WTC11 (cell line): Measurements from ENCODE around the gene PTPRT. TPM values are rescaled to one million over a fixed set of nuclear protein-coding genes. Genes with fewer than 3 reads are reported as not detected.

Experiments
- ATAC-seq: fragments of 200-7000 bp; cut with Tn5 transposase; 2 replicates; pipeline ENCODE4 v1.10.0; 2021; ENCODE audit warnings: mild to moderate bottlenecking, moderate library complexity
- CTCF ChIA-PET: fragments of 300-600 bp; sonication (Branson Sonifier 250); formaldehyde crosslinking; loops from one replicate; lab custom pipeline; 2021; ENCODE audit warnings: antibody characterized with exemption; lab: Charles Lee
- POLR2A ChIA-PET: fragments of 350-600 bp; sonication (Branson Sonifier 250); formaldehyde crosslinking; loops from one replicate; lab custom pipeline; 2021; ENCODE audit warnings: antibody characterized with exemption; lab: Charles Lee
- DNase-seq: peaks from one replicate; pipeline ENCODE4 v3.0.0; 2021; ENCODE audit warnings: low spot score
- H3K27ac Mint-ChIP-seq: 2 replicates; pipeline ENCODE4 v1.8.0; 2021; ENCODE audit warnings: mixed read lengths
- H3K27me3 Mint-ChIP-seq: 2 replicates; pipeline ENCODE4 v1.8.0; 2021; ENCODE audit warnings: low read depth, mild to moderate bottlenecking, moderate library complexity, mixed read lengths
- H3K36me3 Mint-ChIP-seq: 2 replicates; pipeline ENCODE4 v1.8.0; 2021; ENCODE audit warnings: mixed read lengths
- H3K4me1 Mint-ChIP-seq: 2 replicates; pipeline ENCODE4 v1.8.0; 2022; ENCODE audit warnings: mixed read lengths
- H3K4me3 Mint-ChIP-seq: 2 replicates; pipeline ENCODE4 v1.8.0; 2021; ENCODE audit warnings: mild to moderate bottlenecking, moderate library complexity, mixed read lengths
- H3K9me3 Mint-ChIP-seq: 2 replicates; pipeline ENCODE4 v1.8.0; 2021; ENCODE audit warnings: mixed read lengths
- CREM ChIP-seq: sonication (generic); formaldehyde crosslinking; IDR thresholded peaks from 2 replicates; pipeline ENCODE4 v1.8.1; 2022; ENCODE audit warnings: mild to moderate bottlenecking, missing genetic modification reagents, moderate library complexity
- ESRRA ChIP-seq: sonication (generic); formaldehyde crosslinking; IDR thresholded peaks from 2 replicates; pipeline ENCODE4 v1.8.1; 2022; ENCODE audit warnings: mild to moderate bottlenecking, missing genetic modification reagents, borderline replicate concordance
- GRHL2 ChIP-seq: fragments of 250-450 bp; sonication (Bioruptor Pico); IDR thresholded peaks from 2 replicates; pipeline ENCODE4 v1.8.0; 2022; ENCODE audit warnings: mild to moderate bottlenecking, moderate library complexity; ENCODE audit not compliant: insufficient replicate concordance, severe bottlenecking
- NFATC4 ChIP-seq: fragments of 250-450 bp; sonication (Bioruptor Pico); IDR thresholded peaks from 2 replicates; pipeline ENCODE4 v1.9.0; 2021; ENCODE audit warnings: mild to moderate bottlenecking
- RORB ChIP-seq: fragments of 250-450 bp; sonication (Bioruptor Pico); IDR thresholded peaks from 2 replicates; pipeline ENCODE4 v1.9.0; 2021; ENCODE audit warnings: mild to moderate bottlenecking
- SMAD3 ChIP-seq: sonication (generic); formaldehyde crosslinking; IDR thresholded peaks from 2 replicates; pipeline ENCODE4 v1.8.0; 2022; ENCODE audit warnings: missing genetic modification reagents, mild to moderate bottlenecking, borderline replicate concordance
- SMAD4 ChIP-seq: sonication (generic); formaldehyde crosslinking; IDR thresholded peaks from 2 replicates; pipeline ENCODE4 v1.8.0; 2022; ENCODE audit warnings: mild to moderate bottlenecking, missing genetic modification reagents
- ZNF138 ChIP-seq: sonication (generic); formaldehyde crosslinking; conservative IDR thresholded peaks from 2 replicates; pipeline ENCODE4 v1.8.1; 2022; ENCODE audit warnings: mild to moderate bottlenecking, moderate library complexity, missing genetic modification reagents
- total RNA-seq: library from RNA; stranded (reverse); gene quantifications from 3 replicates; pipeline ENCODE4 v1.2.3, GENCODE V29; 2021
- TF ChIP-seq, protein P1 (sequence below): fragments of 250-450 bp; sonication (Bioruptor Pico); IDR thresholded peaks from 2 replicates; pipeline ENCODE4 v1.9.0; 2021; ENCODE audit warnings: mild to moderate bottlenecking
- TF ChIP-seq, protein P2 (sequence below): sonication (generic); formaldehyde crosslinking; IDR thresholded peaks from 2 replicates; pipeline ENCODE4 v1.8.0; 2023; ENCODE audit warnings: missing genetic modification reagents
- TF ChIP-seq, protein P3 (sequence below): sonication (generic); formaldehyde crosslinking; IDR thresholded peaks from 2 replicates; pipeline ENCODE4 v1.8.0; 2022; ENCODE audit warnings: mild to moderate bottlenecking, missing genetic modification reagents
- TF ChIP-seq, protein P4 (sequence below): fragments of 250-450 bp; sonication (Bioruptor Pico); IDR thresholded peaks from 2 replicates; pipeline ENCODE4 v1.9.0; 2021; ENCODE audit warnings: moderate library complexity, mild to moderate bottlenecking, inconsistent platforms, borderline replicate concordance
- TF ChIP-seq, protein P5 (sequence below): sonication (generic); formaldehyde crosslinking; IDR thresholded peaks from 2 replicates; pipeline ENCODE4 v1.8.0; 2022; ENCODE audit warnings: mild to moderate bottlenecking, missing genetic modification reagents
- TF ChIP-seq, protein P6 (sequence below): fragments of 250-450 bp; sonication (Bioruptor Pico); IDR thresholded peaks from 2 replicates; pipeline ENCODE4 v1.9.0; 2021; ENCODE audit warnings: mild to moderate bottlenecking
- TF ChIP-seq, protein P7 (sequence below): sonication (generic); formaldehyde crosslinking; IDR thresholded peaks from 2 replicates; pipeline ENCODE4 v1.8.0; 2022; ENCODE audit warnings: missing genetic modification reagents

PTPRT gene
- total RNA-seq, 1 experiment from 2014 or later = 1.1 TPM

DNA sequence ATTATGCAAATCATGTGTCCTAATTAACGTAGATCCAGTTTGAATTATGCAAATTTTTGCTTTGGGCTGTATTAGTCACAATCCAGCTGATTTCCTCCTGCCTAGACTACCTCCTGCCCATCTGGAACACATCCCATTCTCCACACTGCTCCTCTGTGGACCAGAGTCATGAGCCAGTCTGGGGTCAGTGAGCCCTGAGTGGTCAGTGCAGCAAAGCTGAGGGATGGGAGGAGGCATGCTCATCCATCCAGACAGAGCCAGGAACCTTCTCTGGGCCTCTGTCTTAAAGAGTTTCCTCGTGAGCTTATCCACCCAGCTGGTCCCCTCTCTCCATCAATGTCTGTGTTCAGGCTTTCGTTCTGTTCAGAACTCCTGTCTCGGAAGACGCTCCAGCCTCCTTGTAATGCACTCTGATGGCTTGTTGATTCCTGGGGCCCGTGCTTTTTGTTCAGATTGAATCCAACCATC is 747.8 kb downstream of the PTPRT start:
- TF ChIP-seq, protein P1, sequence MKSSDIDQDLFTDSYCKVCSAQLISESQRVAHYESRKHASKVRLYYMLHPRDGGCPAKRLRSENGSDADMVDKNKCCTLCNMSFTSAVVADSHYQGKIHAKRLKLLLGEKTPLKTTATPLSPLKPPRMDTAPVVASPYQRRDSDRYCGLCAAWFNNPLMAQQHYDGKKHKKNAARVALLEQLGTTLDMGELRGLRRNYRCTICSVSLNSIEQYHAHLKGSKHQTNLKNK (CRISPR knock-in tag) = no peak
- TF ChIP-seq, protein P2, sequence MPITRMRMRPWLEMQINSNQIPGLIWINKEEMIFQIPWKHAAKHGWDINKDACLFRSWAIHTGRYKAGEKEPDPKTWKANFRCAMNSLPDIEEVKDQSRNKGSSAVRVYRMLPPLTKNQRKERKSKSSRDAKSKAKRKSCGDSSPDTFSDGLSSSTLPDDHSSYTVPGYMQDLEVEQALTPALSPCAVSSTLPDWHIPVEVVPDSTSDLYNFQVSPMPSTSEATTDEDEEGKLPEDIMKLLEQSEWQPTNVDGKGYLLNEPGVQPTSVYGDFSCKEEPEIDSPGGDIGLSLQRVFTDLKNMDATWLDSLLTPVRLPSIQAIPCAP (CRISPR knock-in tag) = no peak
- TF ChIP-seq SMAD4 = no peak
- TF ChIP-seq, protein P3, sequence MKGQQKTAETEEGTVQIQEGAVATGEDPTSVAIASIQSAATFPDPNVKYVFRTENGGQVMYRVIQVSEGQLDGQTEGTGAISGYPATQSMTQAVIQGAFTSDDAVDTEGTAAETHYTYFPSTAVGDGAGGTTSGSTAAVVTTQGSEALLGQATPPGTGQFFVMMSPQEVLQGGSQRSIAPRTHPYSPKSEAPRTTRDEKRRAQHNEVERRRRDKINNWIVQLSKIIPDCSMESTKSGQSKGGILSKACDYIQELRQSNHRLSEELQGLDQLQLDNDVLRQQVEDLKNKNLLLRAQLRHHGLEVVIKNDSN (CRISPR knock-in tag) = no peak
- no peak for TF ChIP-seq SMAD3 (CRISPR knock-in tag)
- TF ChIP-seq GRHL2 = no peak
- TF ChIP-seq, protein P4, sequence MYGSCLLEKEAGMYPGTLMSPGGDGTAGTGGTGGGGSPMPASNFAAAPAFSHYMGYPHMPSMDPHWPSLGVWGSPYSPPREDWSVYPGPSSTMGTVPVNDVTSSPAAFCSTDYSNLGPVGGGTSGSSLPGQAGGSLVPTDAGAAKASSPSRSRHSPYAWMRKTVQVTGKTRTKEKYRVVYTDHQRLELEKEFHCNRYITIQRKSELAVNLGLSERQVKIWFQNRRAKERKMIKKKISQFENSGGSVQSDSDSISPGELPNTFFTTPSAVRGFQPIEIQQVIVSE (CRISPR knock-in tag) = no peak
- TF ChIP-seq, protein P5, sequence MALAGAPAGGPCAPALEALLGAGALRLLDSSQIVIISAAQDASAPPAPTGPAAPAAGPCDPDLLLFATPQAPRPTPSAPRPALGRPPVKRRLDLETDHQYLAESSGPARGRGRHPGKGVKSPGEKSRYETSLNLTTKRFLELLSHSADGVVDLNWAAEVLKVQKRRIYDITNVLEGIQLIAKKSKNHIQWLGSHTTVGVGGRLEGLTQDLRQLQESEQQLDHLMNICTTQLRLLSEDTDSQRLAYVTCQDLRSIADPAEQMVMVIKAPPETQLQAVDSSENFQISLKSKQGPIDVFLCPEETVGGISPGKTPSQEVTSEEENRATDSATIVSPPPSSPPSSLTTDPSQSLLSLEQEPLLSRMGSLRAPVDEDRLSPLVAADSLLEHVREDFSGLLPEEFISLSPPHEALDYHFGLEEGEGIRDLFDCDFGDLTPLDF = no peak
- no peak for TF ChIP-seq ZNF138 (CRISPR knock-in tag)
- TF ChIP-seq CREM (CRISPR knock-in tag) = no peak
- no peak overlapping the region for H3K4me3 Mint-ChIP-seq
- ChIA-PET CTCF (no interaction called here), POLR2A (no interaction called here)
- H3K9me3 Mint-ChIP-seq = no peaks in the 10 kb centered on the region
- no peak for ATAC-seq
- no peak overlapping the region for H3K27ac Mint-ChIP-seq
- H3K36me3 Mint-ChIP-seq = no peaks in the 10 kb centered on the region
- DNase-seq = no peak
- H3K27me3 Mint-ChIP-seq = no peaks in the 10 kb centered on the region; the same call in 1 of the 2 replicates
- peaks cover 9% of the 10 kb centered on the region for H3K4me1 Mint-ChIP-seq

DNA sequence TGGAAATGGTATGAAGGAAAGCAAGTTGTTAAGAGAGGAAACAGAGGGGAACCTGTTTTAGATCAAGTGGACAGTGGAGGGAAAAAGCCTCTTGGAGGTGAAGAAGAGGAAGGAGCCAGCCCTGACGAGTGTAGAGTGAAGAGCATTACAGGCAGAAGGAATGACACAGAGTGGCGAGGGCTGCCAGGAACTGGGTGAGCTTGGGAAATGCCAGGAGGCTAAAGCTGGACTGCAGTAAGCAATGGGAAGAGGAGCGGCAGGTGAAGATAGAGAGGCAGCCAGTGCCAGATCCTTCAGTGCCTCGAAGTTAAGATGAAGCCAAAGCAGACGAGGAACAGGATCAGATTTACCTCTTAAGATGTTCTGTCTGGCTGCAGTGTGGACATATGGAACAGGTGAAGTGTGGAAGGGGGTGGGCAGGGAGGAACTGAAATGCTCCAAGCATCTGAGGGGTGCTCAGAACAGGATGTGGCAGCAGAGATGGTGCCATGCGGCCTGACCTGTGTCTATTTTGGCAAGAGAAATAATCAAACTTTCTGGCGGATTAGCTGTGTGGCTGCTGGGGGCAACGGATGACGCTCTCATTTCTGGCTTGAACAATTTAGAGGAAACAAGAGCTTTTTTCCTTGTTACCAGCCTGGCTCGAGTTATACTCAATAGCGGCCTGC is 748.4 kb downstream of the PTPRT start:
- Mint-ChIP-seq H3K27ac (no peak overlapping the region), H3K36me3 (no peaks in the 10 kb centered on the region), H3K4me3 (no peak overlapping the region), H3K9me3 (no peaks in the 10 kb centered on the region), H3K27me3 (no peaks in the 10 kb centered on the region; the same call in 1 of the 2 replicates), H3K4me1 (peaks cover 3% of the 10 kb centered on the region; the same call in 1 of the 2 replicates)
- CTCF ChIA-PET = no interaction called here
- TF ChIP-seq NFATC4 (no peak), RORB (no peak), ESRRA (CRISPR knock-in tag) (no peak)
- TF ChIP-seq, protein P6, sequence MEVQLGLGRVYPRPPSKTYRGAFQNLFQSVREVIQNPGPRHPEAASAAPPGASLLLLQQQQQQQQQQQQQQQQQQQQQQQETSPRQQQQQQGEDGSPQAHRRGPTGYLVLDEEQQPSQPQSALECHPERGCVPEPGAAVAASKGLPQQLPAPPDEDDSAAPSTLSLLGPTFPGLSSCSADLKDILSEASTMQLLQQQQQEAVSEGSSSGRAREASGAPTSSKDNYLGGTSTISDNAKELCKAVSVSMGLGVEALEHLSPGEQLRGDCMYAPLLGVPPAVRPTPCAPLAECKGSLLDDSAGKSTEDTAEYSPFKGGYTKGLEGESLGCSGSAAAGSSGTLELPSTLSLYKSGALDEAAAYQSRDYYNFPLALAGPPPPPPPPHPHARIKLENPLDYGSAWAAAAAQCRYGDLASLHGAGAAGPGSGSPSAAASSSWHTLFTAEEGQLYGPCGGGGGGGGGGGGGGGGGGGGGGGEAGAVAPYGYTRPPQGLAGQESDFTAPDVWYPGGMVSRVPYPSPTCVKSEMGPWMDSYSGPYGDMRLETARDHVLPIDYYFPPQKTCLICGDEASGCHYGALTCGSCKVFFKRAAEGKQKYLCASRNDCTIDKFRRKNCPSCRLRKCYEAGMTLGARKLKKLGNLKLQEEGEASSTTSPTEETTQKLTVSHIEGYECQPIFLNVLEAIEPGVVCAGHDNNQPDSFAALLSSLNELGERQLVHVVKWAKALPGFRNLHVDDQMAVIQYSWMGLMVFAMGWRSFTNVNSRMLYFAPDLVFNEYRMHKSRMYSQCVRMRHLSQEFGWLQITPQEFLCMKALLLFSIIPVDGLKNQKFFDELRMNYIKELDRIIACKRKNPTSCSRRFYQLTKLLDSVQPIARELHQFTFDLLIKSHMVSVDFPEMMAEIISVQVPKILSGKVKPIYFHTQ (CRISPR knock-in tag) = no peak
- TF ChIP-seq, protein P7, sequence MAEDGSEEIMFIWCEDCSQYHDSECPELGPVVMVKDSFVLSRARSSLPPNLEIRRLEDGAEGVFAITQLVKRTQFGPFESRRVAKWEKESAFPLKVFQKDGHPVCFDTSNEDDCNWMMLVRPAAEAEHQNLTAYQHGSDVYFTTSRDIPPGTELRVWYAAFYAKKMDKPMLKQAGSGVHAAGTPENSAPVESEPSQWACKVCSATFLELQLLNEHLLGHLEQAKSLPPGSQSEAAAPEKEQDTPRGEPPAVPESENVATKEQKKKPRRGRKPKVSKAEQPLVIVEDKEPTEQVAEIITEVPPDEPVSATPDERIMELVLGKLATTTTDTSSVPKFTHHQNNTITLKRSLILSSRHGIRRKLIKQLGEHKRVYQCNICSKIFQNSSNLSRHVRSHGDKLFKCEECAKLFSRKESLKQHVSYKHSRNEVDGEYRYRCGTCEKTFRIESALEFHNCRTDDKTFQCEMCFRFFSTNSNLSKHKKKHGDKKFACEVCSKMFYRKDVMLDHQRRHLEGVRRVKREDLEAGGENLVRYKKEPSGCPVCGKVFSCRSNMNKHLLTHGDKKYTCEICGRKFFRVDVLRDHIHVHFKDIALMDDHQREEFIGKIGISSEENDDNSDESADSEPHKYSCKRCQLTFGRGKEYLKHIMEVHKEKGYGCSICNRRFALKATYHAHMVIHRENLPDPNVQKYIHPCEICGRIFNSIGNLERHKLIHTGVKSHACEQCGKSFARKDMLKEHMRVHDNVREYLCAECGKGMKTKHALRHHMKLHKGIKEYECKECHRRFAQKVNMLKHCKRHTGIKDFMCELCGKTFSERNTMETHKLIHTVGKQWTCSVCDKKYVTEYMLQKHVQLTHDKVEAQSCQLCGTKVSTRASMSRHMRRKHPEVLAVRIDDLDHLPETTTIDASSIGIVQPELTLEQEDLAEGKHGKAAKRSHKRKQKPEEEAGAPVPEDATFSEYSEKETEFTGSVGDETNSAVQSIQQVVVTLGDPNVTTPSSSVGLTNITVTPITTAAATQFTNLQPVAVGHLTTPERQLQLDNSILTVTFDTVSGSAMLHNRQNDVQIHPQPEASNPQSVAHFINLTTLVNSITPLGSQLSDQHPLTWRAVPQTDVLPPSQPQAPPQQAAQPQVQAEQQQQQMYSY (CRISPR knock-in tag) = no peak
- POLR2A ChIA-PET = no interaction called here
- DNase-seq (no peak), ATAC-seq (no peak)
